Mucosa of gallbladder (tissue), 1 donor: ENCODE data around the gene PTPN12. TPM values are rescaled to one million over a fixed set of nuclear protein-coding genes. Genes with fewer than 3 reads are reported as not detected.

ENCODE experiments used
- DNase-seq: peaks from one replicate; pipeline ENCODE4 v3.0.0-alpha.2; 2020; ENCODE audit warnings: low spot score
- total RNA-seq: library from RNA; stranded (reverse); gene quantifications from one replicate; pipeline ENCODE4 v1.2.1, GENCODE V29; 2021
- donor health status: DM: no; HTN: no; CAD: no.

PTPN12 gene
- total RNA-seq, 1 donor from 2014 or later, result 50.4 TPM

DNA sequence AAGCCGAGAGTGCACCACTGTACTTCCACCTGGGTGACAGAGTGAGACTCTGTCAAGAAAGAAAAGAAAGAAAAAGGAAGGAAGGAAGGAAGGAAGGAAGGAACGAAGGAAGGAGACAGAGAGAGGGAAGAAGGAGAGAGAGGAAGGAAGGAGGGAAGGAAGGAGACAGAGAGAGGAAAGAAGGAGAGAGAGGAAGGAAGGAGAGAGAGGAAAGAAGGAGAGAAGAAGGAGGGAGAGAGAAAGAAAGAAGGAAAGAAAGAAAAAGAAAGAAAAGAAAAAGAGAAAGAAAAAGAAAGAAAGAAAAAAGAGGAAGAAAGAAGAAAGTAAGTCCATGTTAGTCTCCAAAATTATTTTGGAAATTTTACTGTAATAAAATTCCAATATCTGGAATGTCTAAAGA is 125.8 kb downstream of the PTPN12 start:
- no peak for DNase-seq

DNA sequence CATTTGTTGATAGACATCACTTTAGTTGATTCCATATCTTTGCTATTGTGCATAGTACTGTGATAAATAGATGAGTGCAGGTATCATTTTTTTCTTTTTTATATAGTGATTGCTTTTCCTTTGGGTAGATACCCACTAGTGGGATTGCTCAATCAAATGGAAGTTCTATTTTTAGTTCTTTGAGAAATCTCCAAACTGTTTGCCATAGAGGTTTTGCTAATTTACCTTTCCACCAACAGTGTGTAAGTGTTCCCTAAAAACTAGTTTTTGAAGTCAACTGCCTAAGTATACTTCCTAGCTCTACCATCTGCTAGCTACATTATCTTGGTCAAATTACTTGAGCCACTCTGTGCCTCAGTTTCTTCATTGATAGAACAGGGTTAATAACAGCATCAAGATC is 127.6 kb downstream of the PTPN12 start:
- no peak for DNase-seq

DNA sequence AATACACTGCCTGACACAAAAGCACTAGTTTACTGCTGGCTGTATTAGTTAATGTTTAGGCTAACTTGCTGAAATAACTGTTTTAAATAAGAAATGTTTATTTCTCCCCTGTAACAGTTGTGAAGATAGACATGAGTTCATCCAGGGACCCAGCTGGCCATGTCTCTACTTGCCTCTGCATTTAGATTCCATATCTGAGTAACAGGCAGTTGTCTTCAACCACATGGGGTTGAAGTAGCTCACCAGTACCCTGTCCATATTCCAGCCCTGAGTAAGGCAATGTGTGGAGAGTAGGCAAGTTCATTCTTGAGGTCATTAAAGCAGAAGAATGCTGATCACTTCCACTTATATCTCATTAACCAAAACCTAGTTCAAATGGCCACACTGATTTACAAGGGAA is 128.1 kb downstream of the PTPN12 start:
- DNase-seq, result no peak

DNA sequence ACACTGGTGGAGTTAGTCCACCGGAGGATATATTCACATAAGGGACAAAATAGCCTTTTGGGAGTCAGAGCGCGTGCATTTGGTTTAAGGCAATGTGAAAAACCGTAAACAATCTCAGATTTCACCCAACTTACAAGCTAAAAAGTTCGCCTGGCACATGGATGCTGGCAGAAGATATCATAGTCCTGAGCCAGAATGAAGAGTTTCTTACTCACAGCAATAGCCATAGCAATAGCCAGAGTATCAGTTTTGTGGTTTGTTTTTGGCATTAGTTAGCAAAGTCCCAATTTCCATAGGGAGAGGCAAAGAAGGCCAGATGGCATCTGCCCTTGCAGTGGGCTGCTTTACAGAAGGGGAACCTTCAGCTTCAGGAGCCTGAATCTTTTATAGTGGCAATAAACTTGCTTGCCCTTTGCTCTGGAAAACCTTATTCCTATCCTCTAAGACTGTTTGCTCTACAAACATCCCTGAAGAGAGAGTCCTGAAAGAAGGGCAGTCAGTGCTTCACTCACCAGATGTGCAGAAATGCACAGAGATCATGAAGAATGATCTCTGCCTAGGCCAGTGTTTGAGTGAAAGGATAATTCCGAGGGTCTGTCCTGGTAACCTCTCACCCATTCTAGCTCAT is 130.5 kb downstream of the PTPN12 start:
- no peak for DNase-seq

DNA sequence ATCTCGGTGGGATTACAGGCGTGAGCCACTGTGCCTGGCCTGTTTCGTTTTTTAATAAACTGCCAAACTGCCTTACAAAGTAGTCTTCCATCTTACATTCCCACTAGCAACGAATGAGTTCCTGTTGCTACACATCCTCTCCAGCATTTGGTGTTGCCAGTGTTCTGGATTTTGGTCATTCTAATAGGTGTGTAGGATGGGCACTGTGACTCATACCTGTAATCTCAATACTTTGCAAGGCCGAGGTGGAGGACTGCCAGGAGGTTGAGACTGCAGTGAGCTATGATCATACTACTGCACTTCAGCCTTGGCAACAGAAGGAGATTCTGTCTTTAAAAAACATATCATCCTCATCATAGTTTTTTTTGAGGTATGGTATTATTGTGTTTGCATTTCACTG is 137.8 kb downstream of the PTPN12 start:
- DNase-seq, result peak; percentile 79

DNA sequence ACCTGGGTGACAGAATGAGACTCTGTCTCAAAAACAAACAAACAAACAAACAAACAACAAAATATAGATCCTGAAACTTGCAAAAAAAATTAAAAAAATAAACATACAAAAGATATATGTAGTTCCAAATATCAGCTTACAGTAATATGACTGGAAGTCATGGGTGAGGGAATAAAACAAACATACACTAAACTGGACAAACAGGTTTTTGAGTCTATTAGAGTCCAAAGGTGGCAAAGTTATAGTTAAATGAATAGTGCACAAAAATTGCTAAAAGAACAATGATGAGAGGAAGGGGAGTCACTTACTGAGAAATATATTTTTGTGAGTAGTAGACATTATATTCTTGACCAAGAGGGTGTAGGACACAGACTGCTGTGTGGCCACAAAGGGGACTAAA is 142.5 kb downstream of the PTPN12 start:
- no peak for DNase-seq

DNA sequence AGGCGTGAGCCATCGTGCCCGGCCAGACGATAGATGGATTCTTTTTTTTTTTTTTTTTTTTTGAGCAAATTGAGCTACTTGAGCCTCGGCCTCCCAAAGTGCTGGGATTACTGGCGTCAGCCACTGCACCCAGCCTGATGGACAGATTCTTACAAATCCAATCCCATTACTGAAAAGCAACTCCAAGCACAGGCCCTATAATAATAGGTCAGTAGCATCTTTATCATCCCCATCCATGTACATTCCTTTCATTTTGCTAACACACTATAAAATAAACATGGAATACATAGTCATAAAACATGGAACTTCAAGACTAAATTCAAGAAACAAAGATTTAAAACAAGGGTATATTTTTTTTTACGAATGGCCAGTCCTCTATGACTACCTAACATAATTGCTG is 143.2 kb downstream of the PTPN12 start:
- no peak for DNase-seq

DNA sequence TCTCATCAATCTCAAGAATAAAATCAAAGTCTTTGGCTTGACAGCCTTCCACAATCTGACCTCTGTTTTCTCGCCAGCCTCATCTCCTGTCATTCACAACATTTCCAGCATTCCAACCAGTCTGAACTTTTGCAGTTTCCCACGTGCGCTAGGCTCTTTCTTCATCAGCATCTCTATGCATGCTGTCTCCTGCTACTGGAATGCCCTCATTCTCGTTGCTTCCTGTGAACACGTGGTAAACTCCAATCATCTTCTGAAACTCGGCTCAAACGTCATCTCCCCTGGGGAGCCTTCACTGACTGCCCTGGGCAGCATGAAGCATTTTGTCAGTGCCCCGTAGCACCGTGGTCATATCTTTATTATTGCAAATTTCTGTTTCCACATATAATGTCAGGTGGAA is 146.9 kb downstream of the PTPN12 start:
- no peak for DNase-seq

DNA sequence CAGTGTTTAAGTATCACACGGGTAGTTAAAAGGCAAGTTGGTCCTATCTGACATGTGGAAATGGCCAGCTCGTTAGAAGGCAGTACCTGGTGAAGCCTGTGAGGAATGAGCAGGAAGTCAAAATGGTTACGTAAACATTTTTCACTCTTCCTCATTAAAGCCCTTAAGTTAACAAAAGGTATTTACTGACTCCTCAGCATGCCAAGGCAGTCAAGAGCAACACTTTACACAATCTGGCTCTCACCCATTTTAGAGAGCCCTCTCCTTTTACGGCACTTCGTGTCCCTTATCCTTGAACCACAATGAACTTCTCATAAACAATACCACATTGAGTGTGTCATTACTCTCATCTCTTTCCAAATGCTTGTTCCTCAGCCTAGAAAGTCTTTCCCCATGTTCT is 148.1 kb downstream of the PTPN12 start:
- peak; percentile 32 for DNase-seq

DNA sequence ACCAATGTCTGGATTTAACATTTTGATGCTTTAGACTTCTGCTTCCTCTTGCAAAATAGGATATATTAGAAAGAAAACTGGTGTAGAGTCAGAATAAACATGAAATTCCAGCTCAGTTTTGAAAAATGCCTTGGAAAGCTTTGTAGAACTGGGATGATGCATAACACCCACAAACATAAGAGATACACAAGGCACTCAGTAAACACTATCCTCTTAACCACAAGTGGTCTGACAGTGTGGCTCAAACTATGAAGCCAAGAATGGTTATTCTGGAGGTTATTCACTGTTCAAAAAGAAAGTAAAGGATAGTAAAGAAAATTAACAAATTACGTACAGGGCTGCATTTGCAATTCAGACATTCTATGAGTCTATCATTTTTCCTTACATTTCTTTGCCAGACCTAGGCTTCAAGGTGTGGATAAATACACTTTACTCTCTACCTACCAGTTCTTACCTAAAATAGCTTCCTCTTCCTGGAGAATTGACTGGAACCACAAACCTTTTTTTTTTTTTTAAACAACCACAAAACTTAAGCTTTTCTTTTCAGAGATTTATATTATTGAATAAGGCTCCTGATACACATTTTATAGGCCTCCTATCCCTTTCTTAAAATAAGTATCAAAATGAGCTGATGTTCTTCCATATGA is 150.1 kb downstream of the PTPN12 start:
- DNase-seq, result no peak

DNA sequence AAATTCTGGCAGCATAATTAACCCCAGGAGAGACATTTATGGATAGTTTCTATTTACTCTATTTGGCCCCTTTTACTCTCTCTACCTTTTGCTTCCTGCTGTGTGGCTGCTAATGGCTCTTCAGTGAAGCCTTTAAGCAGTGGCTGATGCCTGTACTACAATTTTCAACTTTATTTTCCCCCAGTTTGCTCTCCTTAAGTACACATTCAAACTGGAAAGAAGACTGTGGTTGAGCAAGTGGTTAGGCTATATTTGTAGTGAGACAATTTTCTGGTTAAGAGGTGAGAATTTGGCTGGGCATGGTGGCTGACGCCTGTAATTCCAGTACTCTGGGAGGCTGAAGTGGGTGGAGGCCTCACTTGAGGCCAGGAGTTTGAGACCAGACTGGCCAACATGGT is 150.7 kb downstream of the PTPN12 start:
- DNase-seq, result no peak

Other genes starting within 250 kb of the PTPN12 start
- 23.9 TPM for gene GSAP, start 120.9 kb upstream of the PTPN12 start, total RNA-seq
- gene RSBN1L, start 159.2 kb downstream of the PTPN12 start, total RNA-seq, result 18.3 TPM